Measurements from ENCODE around the gene ZBTB25. TPM values are rescaled to one million over a fixed set of nuclear protein-coding genes. Genes with fewer than 3 reads are reported as not detected.

ZBTB25 gene
- total RNA-seq, 1 donor from 2014 or later, result 11.3 TPM

DNA sequence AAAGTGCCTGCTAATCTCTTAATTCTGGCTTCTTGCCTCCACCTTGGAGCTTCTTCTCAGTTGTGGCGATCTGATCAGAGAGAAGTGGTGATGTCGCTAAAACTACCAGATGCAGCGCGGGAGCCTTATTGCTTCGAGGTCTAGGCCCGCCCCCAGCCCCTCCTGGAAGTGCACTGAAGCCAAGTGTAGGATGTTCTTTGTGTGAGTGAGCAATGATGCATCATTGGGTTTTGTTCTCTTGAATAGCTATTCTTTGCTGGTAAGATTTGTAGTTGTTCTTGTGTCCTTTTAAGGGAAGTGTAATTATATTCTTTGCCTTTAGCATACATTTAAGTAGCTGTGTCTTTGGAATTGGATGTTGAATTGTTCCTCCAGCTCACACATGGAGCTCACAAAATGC, 79.7 kb downstream of the ZBTB25 start:
- TF ChIP-seq, protein P1, sequence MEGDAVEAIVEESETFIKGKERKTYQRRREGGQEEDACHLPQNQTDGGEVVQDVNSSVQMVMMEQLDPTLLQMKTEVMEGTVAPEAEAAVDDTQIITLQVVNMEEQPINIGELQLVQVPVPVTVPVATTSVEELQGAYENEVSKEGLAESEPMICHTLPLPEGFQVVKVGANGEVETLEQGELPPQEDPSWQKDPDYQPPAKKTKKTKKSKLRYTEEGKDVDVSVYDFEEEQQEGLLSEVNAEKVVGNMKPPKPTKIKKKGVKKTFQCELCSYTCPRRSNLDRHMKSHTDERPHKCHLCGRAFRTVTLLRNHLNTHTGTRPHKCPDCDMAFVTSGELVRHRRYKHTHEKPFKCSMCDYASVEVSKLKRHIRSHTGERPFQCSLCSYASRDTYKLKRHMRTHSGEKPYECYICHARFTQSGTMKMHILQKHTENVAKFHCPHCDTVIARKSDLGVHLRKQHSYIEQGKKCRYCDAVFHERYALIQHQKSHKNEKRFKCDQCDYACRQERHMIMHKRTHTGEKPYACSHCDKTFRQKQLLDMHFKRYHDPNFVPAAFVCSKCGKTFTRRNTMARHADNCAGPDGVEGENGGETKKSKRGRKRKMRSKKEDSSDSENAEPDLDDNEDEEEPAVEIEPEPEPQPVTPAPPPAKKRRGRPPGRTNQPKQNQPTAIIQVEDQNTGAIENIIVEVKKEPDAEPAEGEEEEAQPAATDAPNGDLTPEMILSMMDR (conservative IDR thresholded peaks at IDR 0.05), result no peak
- Mint-ChIP-seq H3K27ac (no peak overlapping the region), H3K4me1 (ENCODE audit: unreplicated experiment) (peaks cover 5% of the 10 kb centered on the region), H3K27me3 (no peaks in the 10 kb centered on the region), H3K9me3 (no peaks in the 10 kb centered on the region), H3K36me3 (peaks cover 55% of the 10 kb centered on the region), H3K4me3 (no peak overlapping the region)
- DNase-seq (ENCODE audit: extremely low spot score, unreplicated experiment), result no peak

DNA sequence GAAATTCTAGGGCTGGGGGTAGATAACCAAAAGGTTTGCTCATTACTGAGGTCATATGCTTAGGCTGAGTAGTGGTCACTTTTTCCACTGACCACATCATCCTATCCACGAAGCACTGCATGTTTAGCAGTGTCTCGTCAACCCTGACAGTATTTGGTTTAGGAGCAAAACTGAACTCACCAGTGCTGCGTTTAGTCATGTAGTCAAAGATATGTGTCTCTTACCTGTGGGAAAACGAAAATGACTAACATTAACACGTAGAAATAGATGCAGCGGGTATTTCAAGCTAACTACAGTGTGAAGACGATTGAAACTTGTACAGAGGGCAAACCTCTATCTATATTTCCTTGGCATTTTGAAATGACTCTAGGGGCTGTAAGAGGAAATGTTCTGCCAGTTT, 80.9 kb downstream of the ZBTB25 start:
- no peak overlapping the region for H3K27ac Mint-ChIP-seq
- H3K27me3 Mint-ChIP-seq, result no peaks in the 10 kb centered on the region
- TF ChIP-seq, protein P1 (conservative IDR thresholded peaks at IDR 0.05), result no peak
- DNase-seq (ENCODE audit: extremely low spot score, unreplicated experiment), result no peak
- H3K4me1 Mint-ChIP-seq (ENCODE audit: unreplicated experiment), result peaks cover 5% of the 10 kb centered on the region
- peaks cover 56% of the 10 kb centered on the region for H3K36me3 Mint-ChIP-seq
- no peak overlapping the region for H3K4me3 Mint-ChIP-seq
- no peaks in the 10 kb centered on the region for H3K9me3 Mint-ChIP-seq

DNA sequence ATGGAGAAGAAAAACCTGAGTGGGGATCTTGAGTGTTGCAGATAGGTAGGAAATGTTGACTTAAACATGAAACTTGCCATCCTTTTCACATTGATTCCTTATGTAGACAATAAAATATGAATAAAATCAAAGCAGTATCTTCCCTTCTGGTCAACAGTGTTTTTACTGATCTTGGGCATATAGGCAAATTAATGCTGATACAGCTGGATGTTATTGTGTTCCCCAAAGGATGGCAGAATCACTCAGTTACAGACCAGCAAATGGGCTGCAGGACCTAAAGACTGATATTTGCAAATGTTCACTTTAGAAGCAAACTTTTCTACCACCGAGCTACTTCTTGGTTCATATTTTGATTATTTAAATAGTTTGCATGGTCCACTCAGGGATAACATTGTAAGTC, 81.6 kb downstream of the ZBTB25 start:
- Mint-ChIP-seq H3K4me1 (ENCODE audit: unreplicated experiment) (peaks cover 5% of the 10 kb centered on the region), H3K36me3 (peaks cover 51% of the 10 kb centered on the region), H3K9me3 (no peaks in the 10 kb centered on the region), H3K4me3 (no peak overlapping the region), H3K27ac (no peak overlapping the region), H3K27me3 (no peaks in the 10 kb centered on the region)
- TF ChIP-seq, protein P1 (conservative IDR thresholded peaks at IDR 0.05), result no peak
- no peak for DNase-seq (ENCODE audit: extremely low spot score, unreplicated experiment)

DNA sequence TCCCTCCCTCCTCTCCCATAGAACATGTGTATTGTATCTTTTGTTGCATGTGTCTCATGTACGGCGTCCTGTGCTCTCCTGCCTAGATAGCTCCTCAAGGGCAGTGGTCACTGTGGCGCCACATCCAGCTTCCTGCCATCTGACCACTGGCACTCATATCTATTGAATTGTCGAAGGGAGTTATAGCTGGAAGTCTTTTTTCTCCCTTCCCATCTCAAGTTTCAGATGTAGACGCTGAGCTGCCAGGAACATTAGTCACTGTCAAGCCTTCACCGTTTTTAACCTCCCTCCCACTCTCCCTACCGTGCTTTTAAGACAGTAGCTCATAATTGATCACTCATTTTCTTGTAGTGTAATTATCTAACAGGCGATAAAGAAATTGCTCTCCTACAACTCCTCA, 82.5 kb downstream of the ZBTB25 start:
- H3K4me3 Mint-ChIP-seq, result no peak overlapping the region
- DNase-seq (ENCODE audit: extremely low spot score, unreplicated experiment), result no peak
- TF ChIP-seq, protein P1 (conservative IDR thresholded peaks at IDR 0.05), result no peak
- H3K27ac Mint-ChIP-seq, result no peak overlapping the region
- H3K27me3 Mint-ChIP-seq, result no peaks in the 10 kb centered on the region
- H3K36me3 Mint-ChIP-seq, result peaks cover 52% of the 10 kb centered on the region
- H3K9me3 Mint-ChIP-seq, result no peaks in the 10 kb centered on the region
- peaks cover 5% of the 10 kb centered on the region for H3K4me1 Mint-ChIP-seq (ENCODE audit: unreplicated experiment)

DNA sequence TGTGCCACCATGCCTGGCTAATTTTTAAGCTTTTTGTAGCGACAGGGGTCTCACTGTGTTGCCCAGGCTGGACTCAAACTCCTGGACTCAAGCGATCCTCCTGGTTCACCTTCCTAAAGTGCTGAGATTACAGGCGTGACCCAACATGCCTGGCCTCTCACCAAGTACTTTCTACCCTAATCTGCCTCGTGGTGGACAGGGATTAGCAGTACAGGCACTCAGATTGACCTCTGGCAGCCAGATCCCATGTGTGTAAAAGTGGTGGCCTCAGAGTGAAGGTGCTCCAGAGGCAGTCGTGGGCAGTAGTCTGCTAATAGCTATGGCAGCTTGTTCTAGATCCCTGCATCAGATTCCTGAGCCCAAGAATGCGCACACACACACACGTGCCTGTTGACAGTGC, 84.6 kb downstream of the ZBTB25 start:
- Mint-ChIP-seq H3K4me3 (no peak overlapping the region), H3K27me3 (no peaks in the 10 kb centered on the region), H3K27ac (no peak overlapping the region), H3K4me1 (ENCODE audit: unreplicated experiment) (peaks cover 5% of the 10 kb centered on the region), H3K36me3 (peaks cover 49% of the 10 kb centered on the region), H3K9me3 (no peaks in the 10 kb centered on the region)
- DNase-seq (ENCODE audit: extremely low spot score, unreplicated experiment), result no peak
- TF ChIP-seq, protein P1 (conservative IDR thresholded peaks at IDR 0.05), result no peak

DNA sequence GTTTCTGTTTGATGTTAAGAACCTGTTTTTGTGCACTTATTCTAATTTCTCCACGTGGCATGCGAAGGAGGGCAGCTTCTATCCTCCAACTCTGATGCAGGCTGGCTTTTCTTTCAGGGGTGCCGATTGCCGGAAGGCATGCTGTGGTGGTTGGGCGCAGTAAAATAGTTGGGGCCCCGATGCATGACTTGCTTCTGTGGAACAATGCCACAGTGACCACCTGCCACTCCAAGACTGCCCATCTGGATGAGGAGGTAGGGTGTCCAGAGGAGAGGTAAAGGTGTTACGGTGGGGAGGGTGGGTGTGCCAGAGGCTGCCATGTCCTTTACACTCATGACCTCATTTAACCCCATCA, 85.9 kb downstream of the ZBTB25 start:
- TF ChIP-seq, protein P1 (conservative IDR thresholded peaks at IDR 0.05), result no peak
- no peak overlapping the region for H3K4me3 Mint-ChIP-seq
- no peaks in the 10 kb centered on the region for H3K27me3 Mint-ChIP-seq
- DNase-seq (ENCODE audit: extremely low spot score, unreplicated experiment), result no peak
- H3K36me3 Mint-ChIP-seq, result peaks cover 42% of the 10 kb centered on the region
- peaks cover 5% of the 10 kb centered on the region for H3K4me1 Mint-ChIP-seq (ENCODE audit: unreplicated experiment)
- no peaks in the 10 kb centered on the region for H3K9me3 Mint-ChIP-seq
- H3K27ac Mint-ChIP-seq, result no peak overlapping the region
